CD1c-positive myeloid dendritic cell (primary cell): ENCODE data around the gene CABYR.

Experiments
- DNase-seq: peaks from one replicate; pipeline ENCODE4 v3.0.0-alpha.2; 2016; ENCODE audit errors: extremely low spot score

The CABYR gene

DNA sequence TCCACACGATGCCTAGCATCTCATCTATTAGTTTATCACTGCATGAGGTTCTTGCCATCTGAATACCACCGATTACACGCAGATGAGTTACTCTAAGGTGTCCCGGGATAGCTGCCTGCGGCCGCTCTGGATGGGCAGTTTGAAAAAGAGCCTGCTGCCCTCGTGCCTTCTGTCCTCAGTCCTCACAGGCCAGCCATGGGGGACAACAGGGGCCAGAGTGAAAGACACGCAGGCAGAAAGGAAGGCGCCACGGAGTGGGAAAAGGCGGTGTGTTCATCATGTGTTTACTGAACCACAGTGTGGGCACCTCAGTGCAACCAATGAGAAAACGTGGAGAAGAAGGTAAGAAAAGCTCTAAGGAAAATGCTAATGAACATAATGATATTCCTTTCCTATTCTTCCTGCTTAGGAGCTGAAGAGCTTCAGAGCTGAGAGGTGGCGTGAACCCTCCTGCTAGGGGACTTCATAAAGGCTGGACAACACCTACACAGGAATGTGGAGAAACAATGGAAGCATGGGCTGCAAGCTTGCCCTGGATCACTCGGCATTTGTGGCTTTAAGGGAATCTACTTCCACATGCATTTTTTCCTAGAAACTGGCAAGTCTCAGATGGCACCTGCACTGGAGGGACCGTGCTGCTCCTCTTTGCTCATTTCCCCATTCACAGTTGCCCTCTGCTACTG lies 50.9 kb downstream of the CABYR start:
- DNase-seq = no peak

DNA sequence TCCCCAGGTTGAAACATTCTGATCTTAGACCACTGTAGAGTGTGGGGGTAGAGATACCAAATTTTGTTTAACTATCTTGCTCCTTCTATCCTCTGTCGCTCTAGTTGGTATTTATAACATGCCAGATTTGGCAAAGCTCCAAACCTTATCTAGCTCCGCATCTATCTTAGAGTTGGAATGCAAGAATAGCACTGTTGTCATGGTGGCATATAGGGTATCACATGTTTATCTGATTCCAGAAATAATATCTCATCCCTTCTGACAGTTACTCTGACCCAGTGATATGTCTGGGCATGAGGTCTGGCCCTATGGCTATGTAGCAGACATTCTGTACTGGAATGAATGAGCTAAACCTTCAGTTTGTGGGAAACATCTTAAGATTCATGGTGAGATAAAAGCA lies 51.7 kb downstream of the CABYR start:
- DNase-seq = no peak

- DNase-seq = no peak
Measured at GRCh38 chr18:24195296-24196053, 56.6 kb downstream of the CABYR start.

DNA sequence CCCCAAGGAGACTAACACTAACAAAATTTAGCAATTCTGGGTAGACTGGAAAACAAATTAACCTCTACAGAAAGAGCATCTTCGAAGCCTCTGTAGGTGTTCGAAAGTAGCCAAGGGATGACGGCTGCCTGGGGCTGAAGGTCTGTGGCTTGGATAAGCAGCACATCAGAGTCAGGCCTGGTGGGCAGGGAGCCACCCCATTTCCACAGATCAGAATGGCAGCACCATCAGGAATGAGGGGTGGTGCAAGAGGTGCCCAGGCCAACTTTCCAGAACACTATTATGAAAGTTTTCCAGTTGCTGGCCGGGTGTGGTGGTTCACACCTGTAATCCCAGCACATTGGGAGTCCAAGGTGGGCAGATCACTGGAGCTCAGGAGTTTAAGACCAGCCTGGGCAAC lies 57.9 kb downstream of the CABYR start:
- no peak for DNase-seq

- no peak for DNase-seq
Measured at GRCh38 chr18:24197412-24197811, 58.5 kb downstream of the CABYR start.

- DNase-seq = peak; percentile 44
Measured at GRCh38 chr18:24198461-24198860, 59.6 kb downstream of the CABYR start.

DNA sequence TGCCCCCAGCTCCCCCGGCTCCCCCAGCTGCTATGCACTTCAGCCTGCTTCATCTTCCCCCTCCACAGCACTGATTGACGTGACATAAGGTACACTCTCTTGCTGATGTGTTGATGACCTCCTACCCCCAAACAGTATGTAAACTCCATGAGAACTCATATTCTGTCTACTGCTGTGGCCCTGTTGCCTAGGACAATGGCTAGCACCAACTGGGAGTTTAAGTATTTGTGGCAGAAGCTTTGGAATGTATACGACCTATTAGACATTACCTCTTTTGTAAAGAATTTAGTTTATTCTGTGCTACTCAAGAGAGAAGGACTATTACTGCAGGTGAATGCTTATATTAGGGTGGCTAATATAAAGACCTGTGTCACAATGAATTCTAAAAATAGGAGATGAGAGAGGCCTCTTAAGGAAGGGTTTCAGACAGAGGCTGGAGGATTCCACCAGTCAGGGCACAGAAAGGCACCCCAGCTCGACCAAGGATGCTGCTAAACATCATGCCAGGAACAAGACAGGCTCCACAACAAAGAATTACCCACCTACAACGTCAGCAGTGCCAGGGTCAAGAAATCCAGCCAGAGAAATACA lies 60.6 kb downstream of the CABYR start:
- DNase-seq = no peak

DNA sequence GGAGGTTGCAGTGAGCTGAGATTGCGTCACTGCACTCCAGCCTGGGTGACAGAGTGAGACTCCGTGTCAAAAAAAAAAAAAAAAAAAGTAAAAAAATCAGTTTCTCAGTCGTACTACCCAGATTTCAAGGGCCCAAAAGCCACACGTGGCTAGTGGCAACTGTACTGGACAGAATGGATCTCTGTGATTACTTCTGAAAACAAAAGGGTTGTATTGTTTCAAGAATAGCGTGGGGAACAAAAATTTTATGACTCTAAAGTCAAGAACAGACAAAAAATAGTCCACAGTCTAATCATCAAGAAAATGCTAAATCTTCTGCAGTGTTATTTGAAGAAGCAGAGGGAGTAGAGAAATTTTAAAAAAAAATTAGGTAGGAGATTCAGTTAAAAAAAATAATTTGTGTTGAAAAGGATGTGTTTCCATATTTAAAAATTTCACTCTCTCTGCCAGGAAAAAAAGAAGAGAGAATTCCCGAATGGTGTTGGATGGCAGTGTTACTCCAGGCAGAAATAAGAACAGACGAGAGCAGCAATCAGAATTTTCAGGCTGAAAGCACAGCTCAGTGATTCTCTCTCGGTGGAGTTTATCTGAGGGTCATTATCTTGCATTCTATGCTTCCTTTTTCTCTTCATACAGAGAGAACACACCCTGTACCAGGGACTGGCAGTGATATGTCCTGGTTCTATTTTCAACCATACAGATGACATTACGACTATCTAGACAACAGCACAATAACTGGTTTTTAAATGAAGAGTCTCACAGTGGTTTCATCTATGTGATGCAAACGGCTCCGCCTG lies 61.8 kb downstream of the CABYR start:
- no peak for DNase-seq

- DNase-seq = no peak
Measured at GRCh38 chr18:24201699-24202687, 63.1 kb downstream of the CABYR start.

- no peak for DNase-seq
Measured at GRCh38 chr18:24204904-24205303, 66.0 kb downstream of the CABYR start.

DNA sequence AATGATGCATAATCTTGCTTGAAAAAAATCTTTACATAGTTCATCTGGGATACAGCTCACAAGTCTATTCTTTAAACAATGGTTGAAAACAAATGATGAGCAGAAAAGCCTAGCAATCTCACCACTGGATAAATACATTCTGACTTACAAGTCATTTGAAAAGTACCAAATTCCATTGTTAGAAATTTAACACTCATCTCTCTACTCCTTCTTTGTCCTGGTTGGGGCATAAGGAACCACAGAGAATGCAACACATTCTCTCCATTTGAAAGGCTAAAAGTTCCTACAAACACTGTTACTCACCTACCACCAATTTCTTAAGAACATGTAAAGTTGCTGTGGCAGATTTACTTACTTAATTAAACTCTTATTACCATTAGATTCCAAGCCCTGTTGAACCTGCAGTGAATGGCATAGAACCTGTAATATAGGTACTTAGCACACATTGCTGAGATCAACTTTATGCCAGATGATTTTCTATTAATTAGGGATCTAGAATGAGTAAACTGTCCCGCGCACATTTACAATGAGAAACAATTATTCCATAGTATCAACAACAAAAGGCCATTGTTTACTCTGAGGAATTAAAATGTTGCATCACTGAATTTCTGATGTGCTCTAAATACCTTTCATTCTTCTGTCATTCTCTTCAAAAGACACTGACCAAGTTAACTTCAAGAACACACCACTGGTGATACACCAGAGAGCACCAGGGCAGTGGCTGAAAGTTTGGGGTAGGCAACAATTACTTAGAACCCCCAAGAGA lies 69.6 kb downstream of the CABYR start:
- DNase-seq = no peak

DNA sequence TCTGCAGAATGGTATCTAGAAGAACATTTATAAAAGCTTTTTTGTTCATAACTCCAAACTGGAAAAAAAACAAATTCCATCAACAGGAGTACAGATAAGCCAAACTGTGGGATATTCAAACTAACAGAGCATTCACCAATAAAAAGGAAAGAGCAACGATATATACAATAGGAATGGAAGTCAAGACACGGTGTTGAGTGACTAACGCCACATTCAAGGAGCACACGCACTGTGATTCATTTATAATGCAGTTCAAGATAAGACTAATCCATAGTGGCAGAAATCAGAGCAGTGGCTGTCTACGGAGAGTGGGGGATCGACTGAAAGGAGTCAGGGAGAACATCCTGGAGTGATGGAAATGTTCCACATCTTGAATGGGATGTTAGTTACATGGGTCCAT lies 70.7 kb downstream of the CABYR start:
- no peak for DNase-seq
